GM18511 (cell line): ENCODE measurements around the gene WTIP.

Experiments used
- ATAC-seq: cut with Tn5 transposase; IDR thresholded peaks from one replicate; pipeline ENCODE4 v1.9.1; 2021; ENCODE audit warnings: mild to moderate bottlenecking, moderate library complexity; ENCODE audit not compliant: unreplicated experiment

The WTIP gene

DNA sequence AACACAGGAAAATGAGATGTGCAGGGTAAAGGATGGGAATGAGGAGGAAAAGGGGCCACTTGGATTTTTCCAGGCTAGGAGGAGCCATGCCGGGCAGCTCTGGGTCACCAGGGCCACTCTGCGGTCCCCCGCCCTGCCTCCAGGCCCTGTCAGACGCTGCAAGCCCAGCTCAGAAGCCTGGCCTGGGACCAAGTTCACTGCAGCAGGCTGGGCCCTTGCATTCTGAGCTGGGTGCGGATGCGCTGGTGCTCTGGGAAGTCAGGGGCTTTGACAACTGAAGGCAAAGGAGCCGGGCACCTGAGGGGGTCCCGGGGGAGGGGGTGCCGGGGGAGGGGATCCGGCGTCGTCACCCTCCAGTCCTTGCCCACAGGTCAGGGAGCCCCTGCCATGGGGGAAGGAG lies 77.5 kb downstream of the WTIP start:
- no peak for ATAC-seq

GRCh38 chr19:34560229-34560628 lies 78.7 kb downstream of the WTIP start:
- no peak for ATAC-seq
